Upper lobe of left lung (tissue), 4 donors: ENCODE results near the gene KLF9.

Experiments
- EP300 ChIP-seq, 4 donors: sonication (generic); formaldehyde crosslinking; IDR thresholded peaks; one replicate each; pipeline ENCODE4 v1.5.1; 2017; ENCODE audit warnings: antibody characterized with exemption in 4 of 4, control low read depth in 2 of 4
- POLR2A ChIP-seq, 4 donors: fragments of 450-650 bp; IDR thresholded peaks; one replicate each; pipeline ENCODE4 v1.5.1; 2016 to 2017; ENCODE audit warnings: antibody characterized with exemption in 4 of 4, mild to moderate bottlenecking in 2 of 4
- POLR2AphosphoS5 ChIP-seq, 2 donors: sonication (generic); formaldehyde crosslinking; IDR thresholded peaks; one replicate each; pipeline ENCODE4 v1.5.1; 2017; ENCODE audit warnings: antibody characterized with exemption in 2 of 2
- TF ChIP-seq, protein P1 (sequence below), 6 experiments: fragments of 450-650 bp in 4 of 6; fragments of 200-600 bp in 2 of 6; sonication (generic) in 2 of 6; IDR thresholded peaks; one replicate each; pipeline ENCODE4 v1.5.1; 2016 to 2019; ENCODE audit warnings: antibody characterized with exemption in 6 of 6

GRCh38 chr9:70389621-70390266, 24.7 kb downstream of the KLF9 start:
- TF ChIP-seq, protein P1, sequence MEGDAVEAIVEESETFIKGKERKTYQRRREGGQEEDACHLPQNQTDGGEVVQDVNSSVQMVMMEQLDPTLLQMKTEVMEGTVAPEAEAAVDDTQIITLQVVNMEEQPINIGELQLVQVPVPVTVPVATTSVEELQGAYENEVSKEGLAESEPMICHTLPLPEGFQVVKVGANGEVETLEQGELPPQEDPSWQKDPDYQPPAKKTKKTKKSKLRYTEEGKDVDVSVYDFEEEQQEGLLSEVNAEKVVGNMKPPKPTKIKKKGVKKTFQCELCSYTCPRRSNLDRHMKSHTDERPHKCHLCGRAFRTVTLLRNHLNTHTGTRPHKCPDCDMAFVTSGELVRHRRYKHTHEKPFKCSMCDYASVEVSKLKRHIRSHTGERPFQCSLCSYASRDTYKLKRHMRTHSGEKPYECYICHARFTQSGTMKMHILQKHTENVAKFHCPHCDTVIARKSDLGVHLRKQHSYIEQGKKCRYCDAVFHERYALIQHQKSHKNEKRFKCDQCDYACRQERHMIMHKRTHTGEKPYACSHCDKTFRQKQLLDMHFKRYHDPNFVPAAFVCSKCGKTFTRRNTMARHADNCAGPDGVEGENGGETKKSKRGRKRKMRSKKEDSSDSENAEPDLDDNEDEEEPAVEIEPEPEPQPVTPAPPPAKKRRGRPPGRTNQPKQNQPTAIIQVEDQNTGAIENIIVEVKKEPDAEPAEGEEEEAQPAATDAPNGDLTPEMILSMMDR (IDR thresholded peaks at IDR 0.05) = no peak
- no peak for TF ChIP-seq POLR2A (IDR thresholded peaks at IDR 0.05)
- no peak for TF ChIP-seq EP300 (IDR thresholded peaks at IDR 0.05)
- peak; percentile 23 to 53 for TF ChIP-seq POLR2AphosphoS5 (IDR thresholded peaks at IDR 0.05)
